Measurements from ENCODE around the gene ITPK1. TPM values are rescaled to one million over a fixed set of nuclear protein-coding genes. Genes with fewer than 3 reads are reported as not detected.

Gene ITPK1
- total RNA-seq, 2 donors from 2014 or later: 77.1 to 118 TPM

DNA sequence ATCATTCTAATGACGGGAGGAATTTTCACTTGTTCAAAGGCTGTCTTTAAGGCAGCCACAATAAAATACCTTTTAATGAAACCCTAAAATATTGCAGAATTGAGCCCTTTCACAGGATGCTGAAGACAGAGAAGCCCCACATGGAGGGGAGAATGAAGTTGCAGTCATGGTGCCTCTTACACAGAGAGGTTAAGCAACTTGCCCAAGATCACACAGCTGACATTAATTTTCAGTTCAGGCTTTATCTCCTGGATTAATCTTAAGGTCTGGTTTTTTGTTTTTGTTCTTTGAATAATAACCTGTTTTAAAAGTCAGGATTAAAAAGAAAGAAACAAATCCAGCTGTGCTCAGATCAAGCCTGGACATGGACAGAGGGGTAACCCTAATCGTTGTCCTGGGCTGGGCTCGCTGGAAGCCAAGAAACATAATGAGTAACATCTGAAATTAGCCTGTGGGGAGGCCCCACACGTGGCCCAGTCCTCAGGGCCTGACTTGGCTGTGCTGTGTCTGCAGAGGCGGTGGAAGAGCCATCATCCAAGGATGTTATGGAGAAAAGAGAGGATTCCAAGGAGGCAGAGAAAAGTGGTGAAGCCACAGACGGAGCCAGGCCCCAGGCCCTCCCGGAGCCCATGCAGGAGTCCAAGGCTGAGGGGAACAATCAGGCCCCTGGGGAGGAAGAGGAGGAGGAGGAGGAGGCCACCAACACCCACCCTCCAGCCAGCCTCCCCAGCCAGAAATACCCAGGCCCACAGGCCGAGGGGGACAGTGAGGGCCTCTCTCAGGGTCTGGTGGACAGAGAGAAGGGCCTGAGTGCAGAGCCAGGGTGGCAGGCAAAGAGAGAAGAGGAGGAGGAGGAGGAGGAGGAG lies 184.8 kb downstream of the ITPK1 start:
- no peak for DNase-seq (ENCODE audit: low spot score)
- no peak for TF ChIP-seq POLR2AphosphoS5 (IDR thresholded peaks at IDR 0.05)
- no peak for TF ChIP-seq POLR2A (IDR thresholded peaks at IDR 0.05)
- no peak for TF ChIP-seq CTCF (IDR thresholded peaks at IDR 0.05)
- WGBS: 53% methylated on average over 8 of the region's 8 CpGs

GRCh38 chr14:92929689-92930608 lies 185.8 kb downstream of the ITPK1 start:
- intact Hi-C loops (cut with DNase I): no loop called here
- H3K9me3 ChIP-seq: no peaks in the 10 kb centered on the region
- no peak overlapping the region for H3K4me3 ChIP-seq
- no peaks in the 10 kb centered on the region for H3K36me3 ChIP-seq
- H3K27me3 ChIP-seq (replicated peaks; ENCODE audit: insufficient read depth): no peaks in the 10 kb centered on the region
- H3K4me1 ChIP-seq (replicated peaks): no peaks in the 10 kb centered on the region
- no peak for TF ChIP-seq POLR2AphosphoS5 (IDR thresholded peaks at IDR 0.05)
- TF ChIP-seq CTCF (IDR thresholded peaks at IDR 0.05): no peak
- TF ChIP-seq POLR2A (IDR thresholded peaks at IDR 0.05): no peak
- WGBS: 85% methylated on average over 14 of the region's 20 CpGs
- no peak overlapping the region for H3K27ac ChIP-seq
- DNase-seq (ENCODE audit: low spot score): no peak

More for the DNA sequence above, 184.8 kb downstream of the ITPK1 start:
- H3K27me3 ChIP-seq (replicated peaks; ENCODE audit: insufficient read depth): no peaks in the 10 kb centered on the region
- H3K27ac ChIP-seq: no peak overlapping the region
- H3K4me3 ChIP-seq: no peak overlapping the region
- no peaks in the 10 kb centered on the region for H3K9me3 ChIP-seq
- no peaks in the 10 kb centered on the region for H3K4me1 ChIP-seq (replicated peaks)
- H3K36me3 ChIP-seq: no peaks in the 10 kb centered on the region
- intact Hi-C loops (cut with DNase I): no loop called here

- no peaks in the 10 kb centered on the region for H3K36me3 ChIP-seq
- intact Hi-C loops (cut with DNase I): no loop called here
- H3K4me3 ChIP-seq: no peak overlapping the region
- H3K4me1 ChIP-seq (replicated peaks): no peaks in the 10 kb centered on the region
- 86% methylated on average over 12 of the region's 12 CpGs for WGBS
- H3K27ac ChIP-seq: no peak overlapping the region
- no peaks in the 10 kb centered on the region for H3K9me3 ChIP-seq
- TF ChIP-seq CTCF (IDR thresholded peaks at IDR 0.05) (no peak), POLR2AphosphoS5 (IDR thresholded peaks at IDR 0.05) (no peak), POLR2A (IDR thresholded peaks at IDR 0.05) (no peak)
- DNase-seq (ENCODE audit: low spot score): no peak
- H3K27me3 ChIP-seq (replicated peaks; ENCODE audit: insufficient read depth): no peaks in the 10 kb centered on the region
Measured at GRCh38 chr14:92928961-92929688, 186.6 kb downstream of the ITPK1 start.

DNA sequence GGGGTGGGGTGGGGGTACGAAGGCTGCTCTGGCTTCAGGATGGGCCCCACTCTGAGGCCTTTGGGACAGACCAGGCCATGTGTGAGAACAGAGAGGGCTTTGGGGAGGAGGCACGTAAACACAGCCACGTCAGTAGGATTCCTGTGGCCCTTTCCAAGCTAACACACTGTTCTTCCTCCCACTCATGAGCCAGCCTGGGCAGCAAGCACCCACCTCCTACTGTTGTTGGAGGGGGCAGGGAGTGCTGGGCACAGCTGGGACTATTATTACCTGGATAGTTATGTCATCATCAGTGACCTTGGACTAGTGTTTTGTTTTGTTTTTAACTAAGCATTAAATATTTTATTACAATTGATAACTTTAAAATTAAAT lies 187.5 kb downstream of the ITPK1 start:
- WGBS: 51% methylated on average over 3 of the region's 3 CpGs
- TF ChIP-seq CTCF (IDR thresholded peaks at IDR 0.05) (no peak), POLR2AphosphoS5 (IDR thresholded peaks at IDR 0.05) (no peak), POLR2A (IDR thresholded peaks at IDR 0.05) (no peak)
- H3K4me1 ChIP-seq (replicated peaks): no peaks in the 10 kb centered on the region
- H3K36me3 ChIP-seq: no peaks in the 10 kb centered on the region
- intact Hi-C loops (cut with DNase I): no loop called here
- H3K9me3 ChIP-seq: no peaks in the 10 kb centered on the region
- H3K27me3 ChIP-seq (replicated peaks; ENCODE audit: insufficient read depth): no peaks in the 10 kb centered on the region
- no peak overlapping the region for H3K27ac ChIP-seq
- H3K4me3 ChIP-seq: no peak overlapping the region
- no peak for DNase-seq (ENCODE audit: low spot score)

Measured in prostate gland (tissue), 2 donors.